HepG2 (cell line): ENCODE data around the gene TUBA4B. TPM values are rescaled to one million over a fixed set of nuclear protein-coding genes. Genes with fewer than 3 reads are reported as not detected.

Experiments used
- ARID5B ChIP-seq: IDR thresholded peaks from 2 replicates; pipeline ENCODE4 v1.4.0; 2020; ENCODE audit warnings: mild to moderate bottlenecking, missing genetic modification reagents
- BCL6 ChIP-seq: IDR thresholded peaks from 2 replicates; pipeline ENCODE4 v1.6.1; 2016; ENCODE audit warnings: missing genetic modification reagents, missing compliant biosample characterization
- EED ChIP-seq: sonication (generic); formaldehyde crosslinking; IDR thresholded peaks from 2 replicates; pipeline ENCODE4 v1.5.0; 2020; ENCODE audit warnings: mild to moderate bottlenecking, missing genetic modification reagents
- EHMT2 ChIP-seq: fragments of 200-600 bp; sonication (generic); IDR thresholded peaks from 2 replicates; pipeline ENCODE4 v1.7.0; 2017; ENCODE audit warnings: antibody characterized with exemption, low read depth, low read length, borderline replicate concordance
- GLMP ChIP-seq: sonication (generic); formaldehyde crosslinking; IDR thresholded peaks from 2 replicates; pipeline ENCODE4 v1.9.0; 2021; ENCODE audit warnings: missing genetic modification reagents, mild to moderate bottlenecking, borderline replicate concordance
- ISL2 ChIP-seq: sonication (generic); formaldehyde crosslinking; IDR thresholded peaks from 2 replicates; pipeline ENCODE4 v1.5.0; 2020; ENCODE audit warnings: missing genetic modification reagents
- JUN ChIP-seq: sonication (generic); formaldehyde crosslinking; IDR thresholded peaks from 2 replicates; pipeline ENCODE4 v1.4.0; 2020; ENCODE audit warnings: mild to moderate bottlenecking, missing genetic modification reagents
- KLF13 ChIP-seq: sonication (generic); formaldehyde crosslinking; IDR thresholded peaks from 2 replicates; pipeline ENCODE4 v1.4.0; 2020; ENCODE audit warnings: mild to moderate bottlenecking, missing genetic modification reagents
- MEIS1 ChIP-seq: sonication (generic); formaldehyde crosslinking; IDR thresholded peaks from 2 replicates; pipeline ENCODE4 v1.9.0; 2021; ENCODE audit warnings: mild to moderate bottlenecking, missing genetic modification reagents, moderate library complexity, borderline replicate concordance
- PRMT3 ChIP-seq: sonication (generic); formaldehyde crosslinking; IDR thresholded peaks from 2 replicates; pipeline ENCODE4 v1.8.1; 2022; ENCODE audit warnings: low read depth, mild to moderate bottlenecking, moderate library complexity, missing genetic modification reagents, borderline replicate concordance
- RARA ChIP-seq: IDR thresholded peaks from 2 replicates; pipeline ENCODE4 v1.6.1; 2016; ENCODE audit warnings: missing genetic modification reagents, missing compliant biosample characterization
- RBFOX2 ChIP-seq: fragments of 200-400 bp; formaldehyde crosslinking; IDR thresholded peaks from 2 replicates; pipeline ENCODE4 v1.6.1; 2017; ENCODE audit warnings: low read depth, mild to moderate bottlenecking, low read length
- TFE3 ChIP-seq: IDR thresholded peaks from 2 replicates; pipeline ENCODE4 v1.6.1; 2016
- ZBTB34 ChIP-seq: sonication (generic); formaldehyde crosslinking; IDR thresholded peaks from 2 replicates; pipeline ENCODE4 v1.8.0; 2022; ENCODE audit warnings: mild to moderate bottlenecking, missing genetic modification reagents
- ZNF501 ChIP-seq: sonication (generic); formaldehyde crosslinking; IDR thresholded peaks from 2 replicates; pipeline ENCODE4 v1.5.1; 2020; ENCODE audit warnings: mild to moderate bottlenecking, moderate library complexity, missing genetic modification reagents
- ZNF503 ChIP-seq: sonication (generic); formaldehyde crosslinking; IDR thresholded peaks from 2 replicates; pipeline ENCODE4 v1.4.0; 2020; ENCODE audit warnings: missing genetic modification reagents
- ZNF543 ChIP-seq: sonication (generic); formaldehyde crosslinking; IDR thresholded peaks from 2 replicates; pipeline ENCODE4 v1.4.0; 2020; ENCODE audit warnings: mild to moderate bottlenecking, missing genetic modification reagents
- polyA plus RNA-seq, 8 experiments: library from polyadenylated mRNA; depleted of rRNA in 3 of 8; stranded (reverse) in 7 of 8; unstranded in 1 of 8; fragments of >200 nt; fragmentation: Illumina TruSeq in 4 of 8; extraction: Trizol in 4 of 8; gene quantifications; 2 replicates each; pipeline versions ENCODE4 v1.2.1 to v1.2.3, GENCODE V29; 2011 to 2016; ENCODE audit warnings: low read depth in 4 of 8, missing spikeins in 1 of 8, mixed read lengths in 1 of 8; ENCODE audit not compliant: insufficient read depth in 1 of 8
- total RNA-seq, 5 experiments: library from RNA; depleted of rRNA; stranded (reverse); fragments of >200 nt; fragmentation: Illumina TruSeq; extraction: Trizol; gene quantifications; 2 replicates each; pipeline ENCODE4 v1.2.3, GENCODE V29; 2016; ENCODE audit warnings: low read depth in 1 of 5

The TUBA4B gene
- total and polyA plus RNA-seq, 2 of the 13 experiments (the other 11 are each of a cell fraction or from before 2014, with no cell fraction given), result 0.18 to 0.22 TPM

GRCh38 chr2:219250049-219250781 lies 2.8 kb upstream of the TUBA4B start (continued):
- TF ChIP-seq ZNF503 (CRISPR knock-in tag) (no peak), GLMP (no peak), PRMT3 (0 out of 2 replicates have a peak, but pooled peaks have one; percentile 73), MEIS1 (CRISPR knock-in tag) (no peak), BCL6 (CRISPR knock-in tag) (no peak), ZNF543 (CRISPR knock-in tag) (peak; percentile 9; the same call in 1 of the 2 replicates), ISL2 (CRISPR knock-in tag) (no peak), EED (no peak), RARA (no peak), JUN (no peak), ZBTB34 (CRISPR knock-in tag) (no peak), EHMT2 (no peak), ZNF501 (no peak), ARID5B (CRISPR knock-in tag) (no peak), KLF13 (CRISPR knock-in tag) (peak; percentile 85; the same call in 1 of the 2 replicates), TFE3 (no peak), RBFOX2 (peak; percentile 49)
